Brain microvascular endothelial cell (primary cell): Measurements from ENCODE around the gene CCDC9B.
A peak's percentile ranks its signal among the peaks of the same experiment; 100 is the strongest.

Source experiments
- DNase-seq: peaks from one replicate; pipeline ENCODE4 v3.0.0-alpha.2; 2020
- H3K27ac ChIP-seq: fragments of 250-450 bp; sonication (Bioruptor Pico); 2 replicates; pipeline ENCODE4 v1.5.1; 2020; ENCODE audit warnings: mild to moderate bottlenecking, moderate library complexity
- H3K27me3 ChIP-seq: fragments of 250-450 bp; sonication (Bioruptor Pico); replicated peaks from 2 replicates; pipeline ENCODE4 v1.5.1; 2020; ENCODE audit warnings: mild to moderate bottlenecking
- H3K36me3 ChIP-seq: fragments of 250-450 bp; sonication (Bioruptor Pico); replicated peaks from 2 replicates; pipeline ENCODE4 v1.5.1; 2020; ENCODE audit warnings: mild to moderate bottlenecking
- H3K4me3 ChIP-seq: 2 replicates; pipeline ENCODE4 v1.5.1; 2011; ENCODE audit warnings: low read depth, mild to moderate bottlenecking, control low read depth, low read length, moderate library complexity
- CTCF ChIP-seq: IDR thresholded peaks from 2 replicates; pipeline ENCODE4 v1.5.1; 2011; ENCODE audit warnings: low read depth, mild to moderate bottlenecking, moderate library complexity, low read length, control low read depth, inconsistent platforms; ENCODE audit errors: missing control alignments
- in situ Hi-C: cut with HindIII; loops from 2 replicates; pipeline ENCODE4 v1.10.0; 2017; ENCODE audit warnings: low sequenced_read_pairs, low pct_ligation_motif_present

The CCDC9B gene

GRCh38 chr15:40369971-40370370, 29.2 kb upstream of the CCDC9B start:
- Histone ChIP-seq H3K27ac (no peak overlapping the region), H3K27me3 (no peaks in the 10 kb centered on the region), H3K4me3 (no peak overlapping the region), H3K36me3 (no peaks in the 10 kb centered on the region)
- in situ Hi-C loops, result no loop called here
- DNase-seq, result no peak
- no peak for TF ChIP-seq CTCF

- no peak for DNase-seq
- in situ Hi-C loops, result no loop called here
- no peak overlapping the region for H3K4me3 ChIP-seq
- H3K27ac ChIP-seq, result no peak overlapping the region
- H3K27me3 ChIP-seq, result no peaks in the 10 kb centered on the region
- TF ChIP-seq CTCF, result no peak
- H3K36me3 ChIP-seq, result no peaks in the 10 kb centered on the region
Measured at GRCh38 chr15:40369474-40369869, 28.7 kb upstream of the CCDC9B start.

GRCh38 chr15:40368719-40369473, 28.2 kb upstream of the CCDC9B start:
- in situ Hi-C loops, result no loop called here

GRCh38 chr15:40367686-40368611, 27.2 kb upstream of the CCDC9B start:
- H3K27me3 ChIP-seq, result no peaks in the 10 kb centered on the region
- peak; percentile 68 for TF ChIP-seq CTCF
- no peaks in the 10 kb centered on the region for H3K36me3 ChIP-seq
- H3K4me3 ChIP-seq, result peak overlapping the region; percentile 33
- in situ Hi-C loops, result no loop called here
- H3K27ac ChIP-seq, result no peak overlapping the region
- peak; percentile 72 for DNase-seq

More at GRCh38 chr15:40368719-40369473, 28.2 kb upstream of the CCDC9B start:
- no peak overlapping the region for H3K4me3 ChIP-seq
- DNase-seq, result no peak
- no peak overlapping the region for H3K27ac ChIP-seq
- no peaks in the 10 kb centered on the region for H3K27me3 ChIP-seq
- no peaks in the 10 kb centered on the region for H3K36me3 ChIP-seq
- TF ChIP-seq CTCF, result no peak

- H3K36me3 ChIP-seq, result no peaks in the 10 kb centered on the region
- in situ Hi-C loops, result no loop called here
- H3K27me3 ChIP-seq, result no peaks in the 10 kb centered on the region
- H3K4me3 ChIP-seq, result no peak overlapping the region
- no peak overlapping the region for H3K27ac ChIP-seq
- no peak for TF ChIP-seq CTCF
- no peak for DNase-seq
Measured at GRCh38 chr15:40367371-40367685, 26.6 kb upstream of the CCDC9B start.
